GM13976 (cell line): Measurements from ENCODE around the gene PODXL2.

ENCODE experiments used
- DNase-seq: peaks from one replicate; pipeline ENCODE4 v3.0.0; 2012; ENCODE audit warnings: low spot score
- CTCF ChIP-seq: IDR thresholded peaks from 2 replicates; pipeline ENCODE4 v1.5.1; 2012; ENCODE audit warnings: borderline replicate concordance, mild to moderate bottlenecking; ENCODE audit not compliant: insufficient read depth; ENCODE audit errors: extremely low read depth, missing control alignments, control extremely low read depth
- in situ Hi-C: fragments of 300-500 bp; cut with MboI; formaldehyde crosslinking; loops from one replicate; pipeline ENCODE4 v1.12.0; 2022; ENCODE audit warnings: low sequenced_read_pairs, mixed read lengths, inconsistent platforms; ENCODE audit not compliant: unreplicated experiment

PODXL2 gene

GRCh38 chr3:127692501-127693335, 63.7 kb downstream of the PODXL2 start:
- TF ChIP-seq CTCF, result no peak
- no peak for DNase-seq
- in situ Hi-C loops, result no loop called here

GRCh38 chr3:127693336-127693843, 64.4 kb downstream of the PODXL2 start:
- no peak for TF ChIP-seq CTCF
- in situ Hi-C loops, result no loop called here
- DNase-seq, result no peak

GRCh38 chr3:127694467-127695215, 65.7 kb downstream of the PODXL2 start:
- in situ Hi-C loops, result no loop called here
- DNase-seq, result no peak
- no peak for TF ChIP-seq CTCF

GRCh38 chr3:127697551-127698240, 68.7 kb downstream of the PODXL2 start:
- DNase-seq, result peak; percentile 83

GRCh38 chr3:127698286-127698685, 69.3 kb downstream of the PODXL2 start:
- in situ Hi-C loops, result no loop called here
- no peak for DNase-seq
- no peak for TF ChIP-seq CTCF

More at GRCh38 chr3:127697551-127698240, 68.7 kb downstream of the PODXL2 start:
- no peak for TF ChIP-seq CTCF
- in situ Hi-C loops, result no loop called here
